Spleen (tissue), 7 donors: ENCODE measurements around the gene ZNF576.

ENCODE experiments used
- POLR2A ChIP-seq, 3 donors: fragments of 450-650 bp; IDR thresholded peaks; one replicate each; pipeline ENCODE4 v1.5.1; 2017; ENCODE audit warnings: antibody characterized with exemption in 3 of 3, mild to moderate bottlenecking in 1 of 3
- TF ChIP-seq, protein P1 (sequence below), 11 experiments: fragments of 200-600 bp in 7 of 11; fragments of 450-650 bp in 4 of 11; sonication (generic) in 4 of 11; IDR thresholded peaks in 8 of 11; conservative IDR thresholded peaks in 3 of 11; 1 replicate in 7 of 11; 2 replicates in 4 of 11; pipeline versions ENCODE4 v1.4.0 to v1.8.0; 2016 to 2021; ENCODE audit warnings: antibody characterized with exemption in 11 of 11, inconsistent platforms in 4 of 11, mild to moderate bottlenecking in 1 of 11
- donor health status: DM: no; HTN: no; CAD: no; lungs with moderate emphysema.
- donor health status: DM: no; HTN: no; CAD: no.
- donor health status: DM: no; HTN: no; CAD: no.

DNA sequence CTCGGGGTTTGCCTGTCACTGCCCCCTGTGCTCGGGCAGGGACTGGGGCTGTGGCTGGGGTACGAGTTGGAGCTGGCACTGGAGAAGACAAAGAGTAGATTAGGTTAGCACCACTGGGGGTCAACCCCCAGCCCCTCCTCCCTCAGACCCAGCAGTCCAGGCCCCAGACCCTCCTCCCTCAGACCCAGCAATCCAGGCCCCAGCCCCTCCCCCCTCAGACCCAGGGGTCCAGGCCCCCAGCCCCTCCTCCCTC lies 44.3 kb upstream of the ZNF576 start:
- TF ChIP-seq, protein P1, sequence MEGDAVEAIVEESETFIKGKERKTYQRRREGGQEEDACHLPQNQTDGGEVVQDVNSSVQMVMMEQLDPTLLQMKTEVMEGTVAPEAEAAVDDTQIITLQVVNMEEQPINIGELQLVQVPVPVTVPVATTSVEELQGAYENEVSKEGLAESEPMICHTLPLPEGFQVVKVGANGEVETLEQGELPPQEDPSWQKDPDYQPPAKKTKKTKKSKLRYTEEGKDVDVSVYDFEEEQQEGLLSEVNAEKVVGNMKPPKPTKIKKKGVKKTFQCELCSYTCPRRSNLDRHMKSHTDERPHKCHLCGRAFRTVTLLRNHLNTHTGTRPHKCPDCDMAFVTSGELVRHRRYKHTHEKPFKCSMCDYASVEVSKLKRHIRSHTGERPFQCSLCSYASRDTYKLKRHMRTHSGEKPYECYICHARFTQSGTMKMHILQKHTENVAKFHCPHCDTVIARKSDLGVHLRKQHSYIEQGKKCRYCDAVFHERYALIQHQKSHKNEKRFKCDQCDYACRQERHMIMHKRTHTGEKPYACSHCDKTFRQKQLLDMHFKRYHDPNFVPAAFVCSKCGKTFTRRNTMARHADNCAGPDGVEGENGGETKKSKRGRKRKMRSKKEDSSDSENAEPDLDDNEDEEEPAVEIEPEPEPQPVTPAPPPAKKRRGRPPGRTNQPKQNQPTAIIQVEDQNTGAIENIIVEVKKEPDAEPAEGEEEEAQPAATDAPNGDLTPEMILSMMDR (IDR thresholded peaks at IDR 0.05 in 8 of 11, conservative IDR thresholded peaks at IDR 0.05 in 3 of 11): no peak
- TF ChIP-seq POLR2A (IDR thresholded peaks at IDR 0.05): no peak
